ENCODE results near the gene POT1. TPM values are rescaled to one million over a fixed set of nuclear protein-coding genes. Genes with fewer than 3 reads are reported as not detected.

Gene POT1
- total and polyA plus RNA-seq, 2 donors (not counting 3 experiments of a cell fraction or from before 2014, with no cell fraction given) = 11.1 to 22.4 TPM

- no peak overlapping the region for H3K4me2 ChIP-seq (ENCODE audit: insufficient read depth, low read length)
- H3K27ac ChIP-seq (ENCODE audit: insufficient read depth, low read depth, low read length) = no peak overlapping the region
- no peak overlapping the region for H3K9ac ChIP-seq (replicated peaks; ENCODE audit: extremely low read depth, insufficient read depth, low read length)
- no peaks in the 10 kb centered on the region for H3K79me2 ChIP-seq (ENCODE audit: control insufficient read depth, insufficient read depth, low read length)
- DNase-seq (ENCODE audit: low read depth, low spot score) = no peak
- no peaks in the 10 kb centered on the region for H3K27me3 ChIP-seq (ENCODE audit: control insufficient read depth in 2 of 2, insufficient read depth in 2 of 2, low read length in 2 of 2)
- dilution Hi-C loops (cut with MboI; ENCODE audit: extremely low pct_ligation_motif_present, low sequenced_read_pairs) (no loop called here), intact Hi-C loops (cut with micrococcal nuclease) (no loop called here)
- H3K36me3 ChIP-seq (ENCODE audit: control insufficient read depth in 2 of 2, extremely low read depth in 1 of 2, insufficient read depth in 2 of 2, low read length in 2 of 2) = no peaks in the 10 kb centered on the region
- no peaks in the 10 kb centered on the region for H3K9me3 ChIP-seq (replicated peaks; ENCODE audit: control insufficient read depth, insufficient read depth, low read length)
- H2AFZ ChIP-seq (ENCODE audit: low read depth, low read length) = no peak overlapping the region
- H3K9me1 ChIP-seq (replicated peaks; ENCODE audit: control insufficient read depth, extremely low read depth, insufficient read depth, low read length) = no peaks in the 10 kb centered on the region
- H3K4me1 ChIP-seq (ENCODE audit: control insufficient read depth, extremely low read depth, insufficient read depth, low read length) = peaks cover 8% of the 10 kb centered on the region
- ChIA-PET CTCF (interaction anchor here (0.9 to 1.9 kb wide), 3 partner anchors 51 to 869 kb away, joined by 3 to 10 read pairs (median 3); no protein-coding TSS in a partner anchor), POLR2A (no interaction called here)
- no peak for TF ChIP-seq MAX (IDR thresholded peaks at IDR 0.05; ENCODE audit: insufficient read depth, insufficient read length)
- no peak for TF ChIP-seq POLR2A (IDR thresholded peaks at IDR 0.05; ENCODE audit: low read depth, low read length)
- no peak for TF ChIP-seq EZH2 (IDR thresholded peaks at IDR 0.05; ENCODE audit: borderline replicate concordance, low read depth, low read length, severe bottlenecking)
- no peak for TF ChIP-seq GATA2 (IDR thresholded peaks at IDR 0.05; ENCODE audit: insufficient read depth, insufficient read length, low read depth, low read length)
- TF ChIP-seq MYC (IDR thresholded peaks at IDR 0.05; ENCODE audit: low read depth, low read length) = no peak
- TF ChIP-seq JUN (IDR thresholded peaks at IDR 0.05; ENCODE audit: borderline replicate concordance, insufficient read depth, insufficient read length, low read depth) = no peak
- no peak for TF ChIP-seq POLR2AphosphoS5 (IDR thresholded peaks at IDR 0.05; ENCODE audit: insufficient read depth, low read depth, low read length)
- TF ChIP-seq CTCF (IDR thresholded peaks at IDR 0.05; ENCODE audit: extremely low read depth in 1 of 2, insufficient read depth in 1 of 2, low read depth in 1 of 2, low read length in 2 of 2) = no peak
- no peak for TF ChIP-seq FOS (IDR thresholded peaks at IDR 0.05; ENCODE audit: borderline replicate concordance, insufficient read depth, low read length)
- no peak for FAIRE-seq
- no peak overlapping the region for H3K4me3 ChIP-seq (replicated peaks in 1 of 3; ENCODE audit: insufficient read depth in 1 of 3, low read depth in 1 of 3, low read length in 3 of 3)
- H4K20me1 ChIP-seq (replicated peaks; ENCODE audit: control insufficient read depth, extremely low read depth, insufficient read depth, low read length) = no peaks in the 10 kb centered on the region
- no TSS peak for BruUV-seq (replicated peaks)
Observed at GRCh38 chr7:124836173-124836572, 93.5 kb downstream of the POT1 start.
